Transverse colon (tissue), 4 donors: ENCODE data around the gene SLC32A1. TPM values are rescaled to one million over a fixed set of nuclear protein-coding genes. Genes with fewer than 3 reads are reported as not detected.

ENCODE experiments used
- DNase-seq: peaks from one replicate; pipeline ENCODE4 v3.0.0-alpha.2; 2019
- H3K27ac ChIP-seq, 4 donors: fragments of 200-600 bp; sonication (generic); 2 replicates each; pipeline ENCODE4 v1.5.1; 2016 to 2018; ENCODE audit warnings: inconsistent platforms in 4 of 4
- H3K27me3 ChIP-seq: fragments of 200-600 bp; sonication (generic); 2 replicates; pipeline ENCODE4 v1.5.1; 2017; ENCODE audit warnings: inconsistent platforms
- H3K36me3 ChIP-seq, 4 donors: fragments of 200-600 bp; sonication (generic); 2 replicates each; pipeline ENCODE4 v1.5.1; 2017 to 2019; ENCODE audit warnings: inconsistent platforms in 4 of 4
- H3K4me1 ChIP-seq, 4 donors: fragments of 200-600 bp; sonication (generic); 2 replicates each; pipeline ENCODE4 v1.5.1; 2017 to 2020; ENCODE audit warnings: inconsistent platforms in 4 of 4
- H3K4me3 ChIP-seq, 4 donors: fragments of 200-600 bp; sonication (generic); 1 replicate in 1 of 4; 2 replicates in 3 of 4; pipeline versions ENCODE4 v1.5.1 to v1.6.1; 2017 to 2019; ENCODE audit warnings: inconsistent platforms in 4 of 4
- H3K9me3 ChIP-seq, 2 donors: fragments of 200-600 bp; sonication (generic); 2 replicates each; pipeline ENCODE4 v1.5.1; 2017 to 2019; ENCODE audit warnings: inconsistent platforms in 2 of 2
- CTCF ChIP-seq, 5 experiments: fragments of 200-600 bp in 3 of 5; fragments of 450-650 bp in 2 of 5; sonication (generic) in 3 of 5; IDR thresholded peaks; 1 replicate in 2 of 5; 2 replicates in 3 of 5; pipeline ENCODE4 v1.5.1; 2016 to 2017; ENCODE audit warnings: antibody characterized with exemption in 5 of 5, inconsistent platforms in 3 of 5, mild to moderate bottlenecking in 2 of 5, moderate library complexity in 1 of 5
- EP300 ChIP-seq: sonication (generic); formaldehyde crosslinking; IDR thresholded peaks from one replicate; pipeline ENCODE4 v1.6.1; 2017; ENCODE audit warnings: antibody characterized with exemption, low read depth
- POLR2A ChIP-seq: fragments of 450-650 bp; IDR thresholded peaks from one replicate; pipeline ENCODE4 v1.6.1; 2016; ENCODE audit warnings: antibody characterized with exemption, mild to moderate bottlenecking, moderate library complexity
- POLR2AphosphoS5 ChIP-seq, 3 donors: sonication (generic); formaldehyde crosslinking; IDR thresholded peaks; one replicate each; pipeline ENCODE4 v1.6.1; 2016; ENCODE audit warnings: antibody characterized with exemption in 3 of 3
- WGBS, 2 donors: methylation state at CpG; one replicate each; pipeline ENCODE4 v1.1.5; 2018; ENCODE audit warnings: low coverage in 1 of 2; 5-methylcytosine and 5-hydroxymethylcytosine counted together
- in situ Hi-C, 4 donors: fragments of 200-750 bp; cut with MboI; loops; one replicate each; pipeline versions ENCODE4 v1.15.0 to v1.15.1; 2017; ENCODE audit warnings: low sequenced_read_pairs in 3 of 4, low pct_ligation_motif_present in 1 of 4, low pct_unique_long_range_greater_than_20kb in 1 of 4
- intact Hi-C: fragments of 100-400 bp; cut with DNase I; formaldehyde crosslinking; loops from one replicate; pipeline ENCODE4 v1.15.1; 2023; ENCODE audit warnings: low total_unique reads
- total RNA-seq, 4 donors: library from RNA; depleted of rRNA; stranded (reverse); fragments of >200 nt; gene quantifications; one replicate each; pipeline ENCODE4 v1.1.0, GENCODE V29; 2016

Gene SLC32A1
- total RNA-seq, 4 donors from 2014 or later: not detected

DNA sequence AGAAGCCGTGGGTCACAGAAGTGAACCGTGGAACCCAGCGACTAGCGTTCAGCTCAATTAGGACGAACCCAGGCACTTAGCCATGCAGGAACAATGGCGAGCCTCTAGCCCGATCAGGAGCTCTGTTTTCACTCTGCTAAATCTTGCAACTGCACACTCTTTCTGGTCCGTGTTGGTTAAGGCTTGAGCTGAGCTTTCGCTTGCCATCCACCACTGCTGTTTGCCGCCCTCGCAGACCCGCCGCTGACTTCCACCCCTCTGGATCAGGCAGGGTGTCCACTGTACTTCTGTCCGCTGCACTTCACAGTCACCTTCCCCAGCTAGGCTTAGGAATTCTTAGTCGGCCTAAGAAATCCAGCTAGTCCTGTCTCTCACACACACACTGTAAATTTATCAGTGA is 25.7 kb upstream of the SLC32A1 start:
- Histone ChIP-seq H3K36me3 (no peaks in the 10 kb centered on the region), H3K9me3 (no peaks in the 10 kb centered on the region), H3K4me1 (no peaks in the 10 kb centered on the region), H3K27me3 (no peaks in the 10 kb centered on the region), H3K4me3 (no peak overlapping the region), H3K27ac (no peak overlapping the region)
- TF ChIP-seq POLR2A (no peak), POLR2AphosphoS5 (IDR thresholded peaks at IDR 0.05) (no peak), EP300 (no peak), CTCF (IDR thresholded peaks at IDR 0.05) (no peak)
- intact Hi-C loops: no loop called here
- in situ Hi-C loops: no loop called here
- no peak for DNase-seq
- WGBS, 2 donors: 81 to 93% methylated on average over 8 to 15 of the region's 15 CpGs

GRCh38 chr20:38700141-38700540 is 24.1 kb upstream of the SLC32A1 start:
- Histone ChIP-seq H3K4me3 (no peak overlapping the region), H3K4me1 (no peaks in the 10 kb centered on the region), H3K27me3 (no peaks in the 10 kb centered on the region), H3K27ac (no peak overlapping the region), H3K36me3 (no peaks in the 10 kb centered on the region), H3K9me3 (no peaks in the 10 kb centered on the region)
- in situ Hi-C loops (no loop called here), intact Hi-C loops (no loop called here)
- no peak for DNase-seq
- TF ChIP-seq EP300 (no peak), CTCF (IDR thresholded peaks at IDR 0.05) (no peak), POLR2A (no peak), POLR2AphosphoS5 (IDR thresholded peaks at IDR 0.05) (no peak)
- 17 to 63% methylated on average over 2 to 4 of the region's 4 CpGs for WGBS, 2 donors

DNA sequence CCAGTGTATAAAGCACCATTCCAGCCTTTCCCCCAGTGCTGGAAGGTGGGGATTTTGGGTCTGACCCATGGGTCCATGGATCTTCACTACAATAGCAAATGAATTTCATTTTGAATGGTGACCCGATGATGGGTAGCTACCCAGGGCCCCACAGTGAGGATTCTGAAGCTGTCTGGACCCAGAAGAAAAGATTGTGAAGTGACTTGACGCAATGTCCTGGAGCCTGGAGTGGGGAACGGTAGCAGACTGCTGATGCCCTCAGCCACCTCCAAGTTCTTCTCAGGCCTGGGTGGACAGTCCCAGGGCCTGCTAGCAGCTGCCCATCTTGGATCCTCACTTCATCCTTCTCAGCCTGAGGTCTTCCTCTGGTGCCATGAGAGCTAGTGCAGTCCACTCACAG is 23.4 kb upstream of the SLC32A1 start:
- Histone ChIP-seq H3K9me3 (no peaks in the 10 kb centered on the region), H3K4me1 (no peaks in the 10 kb centered on the region), H3K27ac (no peak overlapping the region), H3K4me3 (no peak overlapping the region), H3K27me3 (no peaks in the 10 kb centered on the region), H3K36me3 (no peaks in the 10 kb centered on the region)
- no peak for DNase-seq
- intact Hi-C loops: no loop called here
- 88% methylated on average over 3 of the region's 3 CpGs; no CpG with 5 or more reads in 1 of the 2 donors for WGBS, 2 donors
- TF ChIP-seq POLR2AphosphoS5 (IDR thresholded peaks at IDR 0.05) (no peak), EP300 (no peak), POLR2A (no peak), CTCF (IDR thresholded peaks at IDR 0.05) (no peak)
- in situ Hi-C loops: no loop called here

GRCh38 chr20:38703526-38703925 is 20.8 kb upstream of the SLC32A1 start:
- WGBS, 2 donors: 60% methylated on average over 3 of the region's 3 CpGs; no CpG with 5 or more reads in 1 of the 2 donors
- no peaks in the 10 kb centered on the region for H3K36me3 ChIP-seq
- no peak overlapping the region for H3K4me3 ChIP-seq
- in situ Hi-C loops (no loop called here), intact Hi-C loops (no loop called here)
- H3K27me3 ChIP-seq: peaks cover 7% of the 10 kb centered on the region
- DNase-seq: no peak
- no peaks in the 10 kb centered on the region for H3K4me1 ChIP-seq
- TF ChIP-seq POLR2AphosphoS5 (IDR thresholded peaks at IDR 0.05) (no peak), POLR2A (no peak), EP300 (no peak), CTCF (IDR thresholded peaks at IDR 0.05) (no peak)
- H3K27ac ChIP-seq: no peak overlapping the region
- no peaks in the 10 kb centered on the region for H3K9me3 ChIP-seq
